Gastrocnemius medialis (tissue), 4 donors: ENCODE data around the gene CCNL1. TPM values are rescaled to one million over a fixed set of nuclear protein-coding genes. Genes with fewer than 3 reads are reported as not detected.

Experiments used
- ATAC-seq, 2 donors: fragments of 150-250 bp; one replicate each; pipeline ENCODE4 v1.9.1; 2016
- DNase-seq, 2 donors: peaks; one replicate each; pipeline ENCODE4 v3.0.0-alpha.2; 2019
- H3K27ac ChIP-seq, 4 donors: fragments of 200-600 bp; sonication (generic); 1 replicate in 1 of 4; 2 replicates in 3 of 4; pipeline ENCODE4 v1.5.1; 2016 to 2018; ENCODE audit warnings: mild to moderate bottlenecking in 2 of 4, moderate library complexity in 1 of 4
- H3K27me3 ChIP-seq, 3 donors: fragments of 200-600 bp; sonication (generic) in 2 of 3; 1 replicate in 1 of 3; 2 replicates in 2 of 3; pipeline versions ENCODE4 v1.5.1 to v1.6.0; 2016 to 2019; ENCODE audit warnings: mild to moderate bottlenecking in 1 of 3, moderate library complexity in 1 of 3
- H3K36me3 ChIP-seq, 2 donors: fragments of 200-600 bp; sonication (generic) in 1 of 2; one replicate each; pipeline ENCODE4 v1.5.1; 2017 to 2018
- H3K4me1 ChIP-seq, 2 donors: fragments of 200-600 bp; sonication (generic) in 1 of 2; one replicate each; pipeline ENCODE4 v1.5.1; 2016 to 2017; ENCODE audit warnings: mild to moderate bottlenecking in 2 of 2
- H3K4me3 ChIP-seq, 4 donors: fragments of 200-600 bp; sonication (generic) in 3 of 4; 1 replicate in 1 of 4; 2 replicates in 3 of 4; pipeline ENCODE4 v1.5.1; 2016 to 2019; ENCODE audit warnings: mild to moderate bottlenecking in 2 of 4
- H3K9me3 ChIP-seq, 3 donors: fragments of 200-600 bp; sonication (generic) in 2 of 3; 1 replicate in 1 of 3; 2 replicates in 2 of 3; pipeline ENCODE4 v1.5.1; 2016 to 2019
- CTCF ChIP-seq, 5 experiments: fragments of 450-650 bp in 3 of 5; fragments of 200-600 bp in 2 of 5; sonication (generic) in 2 of 5; IDR thresholded peaks in 4 of 5; conservative IDR thresholded peaks in 1 of 5; 1 replicate in 4 of 5; 2 replicates in 1 of 5; pipeline ENCODE4 v1.5.1; 2016 to 2019; ENCODE audit warnings: antibody characterized with exemption in 5 of 5, mild to moderate bottlenecking in 3 of 5, moderate library complexity in 3 of 5
- POLR2A ChIP-seq, 2 donors: fragments of 450-650 bp; IDR thresholded peaks; one replicate each; pipeline ENCODE4 v1.6.1; 2017; ENCODE audit warnings: antibody characterized with exemption in 2 of 2, mild to moderate bottlenecking in 2 of 2, moderate library complexity in 2 of 2
- in situ Hi-C, 4 donors: fragments of 200-750 bp; cut with MboI; loops; one replicate each; pipeline versions ENCODE4 v1.15.0 to v1.8.0; 2017; ENCODE audit warnings: low sequenced_read_pairs in 4 of 4
- intact Hi-C: fragments of 100-400 bp; cut with DNase I; formaldehyde crosslinking; loops from one replicate; pipeline ENCODE4 v1.15.1; 2023; ENCODE audit warnings: low total_unique reads
- total RNA-seq, 4 donors: library from RNA; depleted of rRNA; stranded (reverse); fragments of >200 nt; gene quantifications; one replicate each; pipeline versions ENCODE4 v1.1.0 to v1.2.3, GENCODE V29; 2016

The CCNL1 gene
- 100 to 1,000 TPM in 1 of 4 donors, 10 to 100 TPM in 3; 34.3 to 110 (median 41.3) TPM for total RNA-seq

GRCh38 chr3:157159762-157160657 is at the start of gene CCNL1:
TSS of gene CCNL1 (minus strand) at chr3:157160147. CDS start at chr3:157160094, 53 bp downstream.
- Histone ChIP-seq H3K27ac (peak within 1 kb of the TSS; percentile 93 to 99 (median 98)), H3K27me3 (no peaks in the 10 kb centered on the region), H3K4me3 (peak within 1 kb of the TSS; percentile 79 to 98 (median 94)), H3K4me1 (peaks cover 48% of the 10 kb centered on the region in 2 donors), H3K36me3 (peaks cover 0 to 31% of the 10 kb centered on the region in 2 donors), H3K9me3 (no peaks in the 10 kb centered on the region)
- DNase-seq (peak; percentile 95 to 96), ATAC-seq (peak; percentile 78 to 82)
- intact Hi-C loops (loop anchor here (1.0 to 10.0 kb wide), 5 partner anchors 15 to 1305 kb away; partner anchors contain the start of genes SLC33A1 and SSR3), in situ Hi-C loops (loop anchor here in 2 of 4 donors (25.0 kb wide), 2 partner anchors 702 to 1298 kb away; partner anchors contain the start of genes GMPS (in 2 of the 2) and SLC33A1 (in 2 of the 2))
- TF ChIP-seq CTCF (IDR thresholded peaks at IDR 0.05 in 4 of 5, conservative IDR thresholded peaks at IDR 0.05 in 1 of 5), result peak in 2 of 5 experiments; percentile 10 to 11
- TF ChIP-seq POLR2A (IDR thresholded peaks at IDR 0.05), result peak; percentile 99

DNA sequence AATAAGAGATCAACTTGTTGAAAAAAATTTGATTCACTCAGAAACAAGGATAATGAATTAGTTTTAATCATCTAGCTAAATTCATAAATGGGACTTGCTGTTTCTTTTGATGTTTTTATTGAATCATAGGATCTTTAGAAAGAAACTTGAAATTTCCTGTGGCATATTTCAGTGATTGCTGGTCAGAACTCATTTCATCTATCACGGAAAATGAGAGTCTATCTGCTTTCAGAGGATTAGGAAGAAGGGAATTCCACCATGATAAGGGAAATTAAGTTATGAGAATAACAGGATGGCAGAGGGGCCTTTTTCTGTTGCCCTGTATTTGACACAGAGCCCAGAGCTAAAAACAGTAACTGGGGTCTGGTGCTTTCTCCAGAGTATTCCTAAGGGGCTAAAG is 44.9 kb upstream of the CCNL1 start:
- no peak overlapping the region for H3K27ac ChIP-seq
- H3K27me3 ChIP-seq, result no peaks in the 10 kb centered on the region
- no peak for ATAC-seq
- in situ Hi-C loops, result loop anchor here (5.0 to 10.0 kb wide), 2 partner anchors 290 to 292 kb away; no protein-coding TSS in a partner anchor
- no peaks in the 10 kb centered on the region for H3K9me3 ChIP-seq
- H3K4me3 ChIP-seq, result no peak overlapping the region
- DNase-seq, result no peak
- TF ChIP-seq CTCF (IDR thresholded peaks at IDR 0.05 in 4 of 5, conservative IDR thresholded peaks at IDR 0.05 in 1 of 5) (no peak), POLR2A (IDR thresholded peaks at IDR 0.05) (no peak)
- intact Hi-C loops, result loop anchor here (1.0 kb wide), 1 partner anchor 288 kb away; no protein-coding TSS in a partner anchor
- peaks cover 0 to 4% of the 10 kb centered on the region in 2 donors for H3K4me1 ChIP-seq
- no peaks in the 10 kb centered on the region for H3K36me3 ChIP-seq

DNA sequence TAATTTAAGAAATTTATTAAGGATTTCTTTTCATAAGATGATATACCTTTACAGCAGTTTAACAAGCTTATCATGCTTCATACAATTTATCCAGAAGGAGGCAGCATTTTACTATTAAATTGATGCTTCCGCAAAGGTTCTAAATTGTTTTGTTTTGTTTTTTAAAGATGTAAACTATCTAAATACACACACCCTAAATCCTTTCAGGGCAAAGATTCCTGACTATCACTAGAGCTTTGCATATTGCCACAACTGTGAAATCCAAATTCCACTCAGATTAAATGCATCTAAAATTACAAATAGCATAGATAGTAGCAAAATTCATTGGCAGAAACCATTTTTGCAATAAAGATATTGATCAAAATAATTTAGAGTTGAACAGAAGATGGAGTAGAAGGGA is 44.5 kb upstream of the CCNL1 start:
- TF ChIP-seq POLR2A (IDR thresholded peaks at IDR 0.05) (no peak), CTCF (IDR thresholded peaks at IDR 0.05 in 4 of 5, conservative IDR thresholded peaks at IDR 0.05 in 1 of 5) (peak in 4 of 5 experiments; percentile 21 to 47 (median 38))
- H3K4me3 ChIP-seq, result no peak overlapping the region
- no peaks in the 10 kb centered on the region for H3K27me3 ChIP-seq
- DNase-seq (no peak), ATAC-seq (no peak)
- in situ Hi-C loops (loop anchor here in 3 of 4 donors (10.0 kb wide), 1 partner anchor 290 kb away; no protein-coding TSS in a partner anchor), intact Hi-C loops (loop anchor here (1.0 kb wide), 1 partner anchor 289 kb away; no protein-coding TSS in a partner anchor)
- H3K4me1 ChIP-seq, result peaks cover 0 to 4% of the 10 kb centered on the region in 2 donors
- no peaks in the 10 kb centered on the region for H3K9me3 ChIP-seq
- no peak overlapping the region for H3K27ac ChIP-seq
- H3K36me3 ChIP-seq, result no peaks in the 10 kb centered on the region

- TF ChIP-seq POLR2A (IDR thresholded peaks at IDR 0.05) (no peak), CTCF (IDR thresholded peaks at IDR 0.05 in 4 of 5, conservative IDR thresholded peaks at IDR 0.05 in 1 of 5) (peak in 4 of 5 experiments; percentile 31 to 60 (median 44))
- peaks cover 0 to 4% of the 10 kb centered on the region in 2 donors for H3K4me1 ChIP-seq
- no peaks in the 10 kb centered on the region for H3K9me3 ChIP-seq
- intact Hi-C loops (no loop called here), in situ Hi-C loops (loop anchor here in 3 of 4 donors (10.0 kb wide), 1 partner anchor 293 kb away; no protein-coding TSS in a partner anchor)
- no peak overlapping the region for H3K27ac ChIP-seq
- H3K27me3 ChIP-seq, result no peaks in the 10 kb centered on the region
- DNase-seq (no peak), ATAC-seq (peak in 1 of 2 donors; percentile 47)
- H3K36me3 ChIP-seq, result no peaks in the 10 kb centered on the region
- H3K4me3 ChIP-seq, result no peak overlapping the region
Measured at GRCh38 chr3:157201648-157202278, 41.8 kb upstream of the CCNL1 start.
